PC-9 (cell line): ENCODE measurements around the gene CCDC30.

Source experiments
- EZH2 ChIP-seq: fragments of 200-600 bp; sonication (generic); IDR thresholded peaks from 2 replicates; pipeline ENCODE4 v1.8.0; 2017; ENCODE audit warnings: antibody characterized with exemption, low read depth
- TF ChIP-seq, protein P1 (sequence below): fragments of 200-600 bp; sonication (generic); conservative IDR thresholded peaks from 2 replicates; pipeline ENCODE4 v1.6.1; 2017; ENCODE audit warnings: mixed run types, antibody characterized with exemption, mild to moderate bottlenecking, moderate library complexity

DNA sequence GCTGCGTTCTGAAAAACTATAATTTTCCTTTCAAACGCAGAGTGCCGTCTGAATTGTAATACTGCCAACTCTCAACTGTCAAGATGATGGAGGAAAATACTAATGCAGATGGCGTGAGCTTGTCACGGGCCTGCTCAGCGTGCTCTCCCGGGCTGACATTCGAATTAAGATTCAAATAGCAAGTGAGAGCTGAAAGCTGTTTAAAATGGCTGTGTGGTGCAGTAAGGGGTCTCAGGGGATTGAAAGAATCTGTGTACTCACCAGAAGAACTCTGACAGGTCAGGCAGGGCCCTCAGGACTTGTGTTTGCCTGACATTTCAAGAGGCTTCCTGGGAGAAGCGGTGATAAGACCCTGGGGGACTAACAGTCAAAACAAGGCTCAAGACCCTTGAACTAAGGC lies 40.3 kb upstream of the CCDC30 start:
- TF ChIP-seq, protein P1, sequence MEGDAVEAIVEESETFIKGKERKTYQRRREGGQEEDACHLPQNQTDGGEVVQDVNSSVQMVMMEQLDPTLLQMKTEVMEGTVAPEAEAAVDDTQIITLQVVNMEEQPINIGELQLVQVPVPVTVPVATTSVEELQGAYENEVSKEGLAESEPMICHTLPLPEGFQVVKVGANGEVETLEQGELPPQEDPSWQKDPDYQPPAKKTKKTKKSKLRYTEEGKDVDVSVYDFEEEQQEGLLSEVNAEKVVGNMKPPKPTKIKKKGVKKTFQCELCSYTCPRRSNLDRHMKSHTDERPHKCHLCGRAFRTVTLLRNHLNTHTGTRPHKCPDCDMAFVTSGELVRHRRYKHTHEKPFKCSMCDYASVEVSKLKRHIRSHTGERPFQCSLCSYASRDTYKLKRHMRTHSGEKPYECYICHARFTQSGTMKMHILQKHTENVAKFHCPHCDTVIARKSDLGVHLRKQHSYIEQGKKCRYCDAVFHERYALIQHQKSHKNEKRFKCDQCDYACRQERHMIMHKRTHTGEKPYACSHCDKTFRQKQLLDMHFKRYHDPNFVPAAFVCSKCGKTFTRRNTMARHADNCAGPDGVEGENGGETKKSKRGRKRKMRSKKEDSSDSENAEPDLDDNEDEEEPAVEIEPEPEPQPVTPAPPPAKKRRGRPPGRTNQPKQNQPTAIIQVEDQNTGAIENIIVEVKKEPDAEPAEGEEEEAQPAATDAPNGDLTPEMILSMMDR = no peak
- no peak for TF ChIP-seq EZH2
